ENCODE results near the gene KCNJ6.
A peak's percentile ranks its signal among the peaks of the same experiment; 100 is the strongest.

KCNJ6 gene

DNA sequence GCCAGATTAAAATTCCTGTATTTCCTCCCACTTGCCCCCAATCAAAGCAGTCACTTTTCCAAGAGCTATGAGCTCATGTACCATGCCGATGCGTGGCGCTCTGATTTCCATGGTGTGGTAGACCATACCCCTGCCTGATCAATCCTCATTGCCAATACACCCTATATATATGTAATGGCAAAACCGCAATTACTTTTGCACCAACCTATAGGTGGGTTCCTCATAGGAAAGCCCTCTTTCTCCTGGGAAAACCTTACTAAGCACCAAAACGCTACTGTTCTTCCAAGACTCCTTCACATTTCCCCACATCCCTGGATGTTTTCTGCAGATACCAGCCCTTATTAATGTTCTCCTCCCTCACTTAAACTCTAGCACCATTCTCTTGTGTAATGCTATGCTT lies 11.0 kb downstream of the KCNJ6 start:
- DNase-seq (no peak), ATAC-seq (no peak)

DNA sequence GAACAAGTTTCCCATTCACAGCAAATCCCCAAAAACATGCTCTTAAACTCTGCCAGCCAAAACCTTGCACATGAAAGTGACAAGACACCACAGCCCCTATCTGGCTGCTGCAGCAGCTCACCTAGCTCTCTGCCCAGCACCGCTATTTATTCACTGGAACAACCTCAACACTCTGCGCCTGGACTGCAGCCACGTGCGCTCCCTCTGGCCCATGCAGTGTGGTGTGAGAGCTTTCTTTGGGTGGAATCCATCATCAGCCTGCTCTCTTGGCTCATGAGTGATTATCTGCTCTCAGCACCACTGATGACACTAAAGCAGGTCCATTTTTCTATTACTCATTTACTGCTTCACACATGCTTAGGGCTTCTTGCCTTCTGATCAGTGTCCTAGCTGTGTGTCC lies 11.4 kb downstream of the KCNJ6 start:
- no peak for DNase-seq
- ATAC-seq = no peak

DNA sequence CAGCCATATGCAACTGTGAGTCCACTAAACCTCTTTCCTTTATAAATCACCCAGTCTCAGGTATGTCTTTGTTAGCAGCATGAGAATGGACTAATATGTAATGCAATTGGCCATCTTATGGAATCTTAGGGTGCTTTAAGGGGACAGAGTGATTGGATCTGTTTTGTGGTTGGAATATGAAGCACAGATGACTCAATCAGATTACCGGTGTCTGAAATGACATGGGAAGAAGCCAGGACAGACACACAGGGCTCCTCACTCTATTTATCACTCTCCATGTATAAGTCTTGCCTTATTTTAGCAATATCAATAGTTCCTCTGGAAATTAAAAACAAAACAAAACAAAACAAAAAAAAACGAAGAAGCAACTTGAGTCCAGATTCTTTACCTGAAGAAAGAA lies 12.9 kb downstream of the KCNJ6 start:
- ATAC-seq (no peak), DNase-seq (no peak)

DNA sequence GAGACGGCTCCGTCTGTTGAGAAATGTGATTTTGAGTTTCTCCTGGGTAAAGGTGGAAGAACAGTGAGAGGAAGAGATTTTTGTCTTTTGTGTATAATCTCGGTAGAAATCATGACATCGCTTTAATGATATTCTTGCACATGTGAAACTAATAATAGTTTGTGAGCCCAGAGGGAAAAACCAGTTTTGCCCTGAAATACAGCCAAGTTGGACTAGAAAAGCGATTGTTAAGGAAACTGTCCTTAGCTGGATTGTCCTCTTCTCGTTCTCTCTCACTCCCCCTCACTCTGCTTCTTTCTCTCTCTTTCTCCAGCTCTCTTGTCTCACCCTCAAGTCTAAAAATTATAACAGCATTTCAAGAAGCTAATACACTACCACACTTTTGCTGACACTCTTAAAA lies 17.1 kb downstream of the KCNJ6 start:
- no peak for ATAC-seq
- DNase-seq = no peak

DNA sequence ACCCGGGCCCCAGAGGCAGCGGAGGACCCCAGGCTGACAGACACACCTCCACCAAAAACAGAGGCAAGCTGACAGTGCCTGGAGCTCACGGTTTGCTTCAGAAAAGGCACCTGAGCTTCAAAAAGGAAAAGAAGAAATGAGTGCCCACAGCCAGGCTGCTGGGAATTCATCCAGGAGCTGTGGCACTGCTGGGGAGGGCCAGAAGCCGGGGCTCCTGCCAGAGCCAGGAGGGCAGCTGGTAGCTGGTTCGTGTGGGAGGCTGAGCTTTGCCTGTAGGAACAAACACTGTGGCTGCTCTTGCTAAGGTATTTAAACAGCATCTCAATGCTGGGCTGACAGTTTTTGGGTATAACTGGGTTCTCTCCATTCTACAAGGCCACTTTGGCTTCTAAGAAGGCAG lies 19.5 kb downstream of the KCNJ6 start:
- DNase-seq = no peak

DNA sequence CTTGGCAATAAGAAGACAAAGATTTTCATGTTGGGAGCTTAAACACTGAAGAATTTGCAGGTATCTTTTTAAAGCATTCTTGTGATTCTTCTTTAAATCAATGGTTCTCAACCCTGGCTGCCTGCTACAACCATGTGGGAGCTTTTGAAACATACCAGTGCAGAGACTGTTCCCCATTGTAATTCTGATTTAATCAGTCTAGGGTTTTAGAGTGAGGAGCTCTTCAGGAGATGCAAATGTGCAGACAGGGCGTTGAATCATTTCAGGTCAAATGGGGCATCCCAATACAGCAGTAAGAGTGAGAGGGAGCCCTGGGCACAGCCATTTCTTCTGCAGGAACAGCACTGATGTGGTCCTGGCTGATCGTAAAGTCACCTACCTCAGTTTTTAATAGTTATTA lies 24.3 kb downstream of the KCNJ6 start:
- DNase-seq (no peak), ATAC-seq (no peak)

More for the DNA sequence above, 19.5 kb downstream of the KCNJ6 start:
- no peak for ATAC-seq

DNA sequence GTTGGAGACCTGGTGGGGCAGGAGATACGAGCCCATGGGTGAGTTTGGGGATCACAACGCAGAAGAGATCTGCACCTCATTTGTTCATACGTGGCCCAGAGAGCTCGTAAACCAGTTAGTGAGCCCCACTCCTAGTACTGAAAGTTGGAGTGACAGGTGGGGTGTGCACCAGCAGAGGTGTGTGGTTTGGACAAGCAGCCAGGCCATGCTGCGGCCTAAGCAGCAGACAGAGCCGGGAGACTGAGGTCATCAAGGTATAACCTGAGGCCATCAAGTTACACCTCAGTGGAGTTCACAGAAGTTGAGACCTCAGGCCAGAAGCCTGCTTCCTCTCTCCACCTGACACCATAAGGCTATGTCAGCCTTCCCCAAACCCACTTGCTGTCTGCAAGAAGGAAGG lies 27.6 kb downstream of the KCNJ6 start:
- no peak for DNase-seq
- no peak for ATAC-seq

DNA sequence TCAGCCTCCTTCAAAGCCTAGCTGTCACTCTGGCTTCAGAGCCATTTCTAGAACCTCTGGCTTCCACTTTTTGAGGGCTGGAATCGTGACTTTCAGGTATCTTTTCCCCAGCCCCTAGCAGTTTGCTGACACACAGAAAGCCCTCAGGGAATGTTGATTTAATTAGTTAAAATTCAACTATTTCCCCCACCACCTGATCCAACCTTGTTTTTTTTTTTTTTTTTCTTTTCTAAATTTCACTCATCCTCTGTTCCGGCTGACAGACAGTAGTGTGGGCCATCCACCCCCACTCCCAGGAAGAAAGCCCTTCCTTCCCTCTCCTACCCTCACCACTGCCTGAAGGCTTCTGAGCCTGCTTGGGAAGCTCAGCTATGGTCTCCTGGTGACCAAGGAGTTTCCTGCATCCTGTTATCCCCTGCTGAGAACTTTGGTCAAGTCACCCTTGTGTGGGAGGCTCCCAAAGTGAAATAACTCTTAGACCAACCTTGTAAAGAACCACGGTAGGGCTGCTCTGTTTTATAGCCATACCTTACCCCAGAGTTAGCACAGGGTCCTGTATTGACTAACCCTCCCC lies 29.4 kb downstream of the KCNJ6 start:
- no peak for ATAC-seq

DNA sequence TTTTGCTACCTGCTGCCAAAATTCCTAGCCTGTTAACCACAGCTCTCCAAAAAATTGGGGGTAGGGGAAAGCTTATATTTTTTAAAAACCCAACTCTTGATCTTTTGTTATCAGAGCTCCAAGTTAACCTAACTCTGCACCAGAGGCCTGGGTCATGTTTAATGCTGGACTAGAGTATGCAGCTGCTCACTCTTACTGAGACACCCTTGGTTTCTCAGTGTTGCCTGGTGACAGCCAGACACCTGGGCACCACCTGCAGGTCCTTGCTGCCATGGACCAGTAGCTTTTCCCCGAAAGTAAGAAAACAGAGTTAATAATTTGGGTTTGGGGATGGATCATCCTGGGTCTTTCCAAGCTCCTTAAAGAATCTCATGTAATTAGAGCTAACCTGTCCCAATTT lies 30.1 kb downstream of the KCNJ6 start:
- no peak for DNase-seq
- no peak for ATAC-seq

More for the DNA sequence above, 29.4 kb downstream of the KCNJ6 start:
- no peak for DNase-seq

DNA sequence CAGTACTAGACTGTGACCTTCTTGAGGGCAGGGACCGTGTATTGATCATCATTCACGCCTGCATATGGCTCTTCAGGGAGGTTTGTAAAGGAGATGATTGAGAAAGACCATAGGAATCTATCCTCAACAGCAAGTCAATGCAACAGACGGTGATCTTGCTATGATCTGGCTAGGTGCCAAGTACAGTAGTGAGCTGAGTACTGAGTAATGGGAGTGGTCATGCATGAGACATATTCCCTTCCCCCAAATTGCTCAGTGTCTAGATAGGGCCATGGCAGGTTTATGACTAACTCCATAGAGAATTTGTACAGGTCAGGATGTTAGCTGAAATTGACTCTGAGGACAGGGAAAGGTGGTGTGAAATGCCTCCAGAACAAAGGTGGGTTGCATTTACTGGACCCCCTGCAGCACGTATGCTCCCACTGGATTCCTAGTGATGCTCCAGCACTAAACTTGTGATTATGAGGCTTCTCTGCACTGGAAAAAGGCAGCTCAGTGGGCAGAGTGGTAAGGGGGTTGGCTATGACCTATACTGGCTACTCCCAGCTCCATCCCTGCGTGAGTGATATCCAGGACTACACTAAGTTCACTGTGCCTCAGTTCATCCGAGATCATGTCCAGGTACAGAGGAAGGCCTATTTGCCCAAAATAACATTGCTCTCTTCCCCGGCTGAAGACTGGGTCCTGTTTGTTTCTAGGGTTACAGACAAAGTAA lies 37.2 kb downstream of the KCNJ6 start:
- ATAC-seq = no peak
- DNase-seq = no peak

DNA sequence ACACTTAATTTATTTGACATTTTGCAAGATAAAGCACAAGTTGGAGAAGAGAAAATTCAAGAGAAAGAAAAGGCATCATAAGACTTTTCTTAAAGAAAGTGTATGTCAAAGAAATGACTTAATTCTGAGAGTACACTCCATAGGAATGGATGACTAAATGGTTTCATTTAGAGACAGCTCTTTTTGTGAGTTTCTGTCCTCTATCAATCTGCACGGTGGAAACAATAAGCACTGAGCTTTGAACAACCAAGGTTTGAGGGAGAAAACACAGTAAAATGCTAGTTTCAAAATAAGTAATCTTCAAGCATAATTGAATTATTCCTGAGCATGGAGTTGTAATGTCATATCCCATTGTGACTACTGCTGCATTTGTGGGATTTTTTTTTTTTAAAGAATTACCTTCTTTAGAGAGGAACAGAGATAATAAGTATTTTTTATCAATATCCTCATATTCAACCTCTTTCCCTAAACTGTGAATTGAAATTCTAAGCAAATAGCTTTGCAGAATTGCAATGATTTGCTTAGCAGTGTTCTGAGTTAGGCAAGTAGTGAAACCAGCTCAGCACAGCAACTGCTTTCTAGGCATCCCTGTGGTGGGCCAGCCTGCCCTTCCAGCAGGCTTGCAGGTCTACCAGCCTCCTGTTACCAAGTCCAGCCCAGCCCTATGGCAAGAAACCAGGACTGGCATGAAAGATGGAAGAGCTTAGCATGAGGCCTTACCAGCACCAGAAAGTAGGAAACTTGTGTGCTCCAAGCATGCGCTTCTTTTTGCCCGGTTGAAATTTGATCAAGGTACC lies 38.2 kb downstream of the KCNJ6 start:
- DNase-seq (no peak), ATAC-seq (peak; percentile 71)

DNA sequence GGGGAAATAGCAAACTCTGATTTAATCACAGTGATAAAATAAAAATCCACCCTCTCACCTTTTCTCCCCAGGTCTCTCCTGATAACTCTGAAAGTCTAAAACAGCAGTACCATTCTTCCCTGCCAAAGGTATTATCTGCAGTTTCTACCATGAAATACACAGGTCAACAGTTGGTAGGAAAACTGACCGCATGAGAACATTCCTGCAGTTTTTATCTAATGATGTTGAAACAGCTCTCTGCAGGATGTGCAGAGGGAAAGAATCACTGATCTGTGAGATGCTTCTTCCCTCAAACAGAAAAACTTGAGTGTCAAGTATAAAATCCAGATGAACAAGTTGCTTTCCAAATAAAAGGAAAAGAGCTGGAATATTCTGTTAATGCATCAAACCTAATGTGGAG lies 39.1 kb downstream of the KCNJ6 start:
- ATAC-seq (no peak), DNase-seq (no peak)

DNA sequence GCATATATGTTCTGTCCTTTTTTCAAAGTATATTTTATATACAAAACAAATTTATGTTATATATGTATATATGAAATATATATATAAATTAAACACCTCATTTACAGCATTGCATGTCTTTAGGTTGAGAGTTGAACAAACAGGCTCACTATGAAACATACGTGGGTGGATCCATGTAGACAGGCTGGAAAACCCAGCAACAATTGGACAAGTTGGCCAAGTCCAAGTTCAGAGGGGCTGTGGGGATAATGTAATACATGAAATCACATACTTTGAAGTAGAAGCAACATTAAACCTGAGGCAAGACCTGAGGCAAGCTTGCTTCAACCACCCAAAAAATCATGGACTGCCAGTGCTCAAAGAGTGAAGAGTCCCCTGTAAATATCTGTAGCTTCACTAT lies 39.7 kb downstream of the KCNJ6 start:
- no peak for ATAC-seq
- no peak for DNase-seq

DNA sequence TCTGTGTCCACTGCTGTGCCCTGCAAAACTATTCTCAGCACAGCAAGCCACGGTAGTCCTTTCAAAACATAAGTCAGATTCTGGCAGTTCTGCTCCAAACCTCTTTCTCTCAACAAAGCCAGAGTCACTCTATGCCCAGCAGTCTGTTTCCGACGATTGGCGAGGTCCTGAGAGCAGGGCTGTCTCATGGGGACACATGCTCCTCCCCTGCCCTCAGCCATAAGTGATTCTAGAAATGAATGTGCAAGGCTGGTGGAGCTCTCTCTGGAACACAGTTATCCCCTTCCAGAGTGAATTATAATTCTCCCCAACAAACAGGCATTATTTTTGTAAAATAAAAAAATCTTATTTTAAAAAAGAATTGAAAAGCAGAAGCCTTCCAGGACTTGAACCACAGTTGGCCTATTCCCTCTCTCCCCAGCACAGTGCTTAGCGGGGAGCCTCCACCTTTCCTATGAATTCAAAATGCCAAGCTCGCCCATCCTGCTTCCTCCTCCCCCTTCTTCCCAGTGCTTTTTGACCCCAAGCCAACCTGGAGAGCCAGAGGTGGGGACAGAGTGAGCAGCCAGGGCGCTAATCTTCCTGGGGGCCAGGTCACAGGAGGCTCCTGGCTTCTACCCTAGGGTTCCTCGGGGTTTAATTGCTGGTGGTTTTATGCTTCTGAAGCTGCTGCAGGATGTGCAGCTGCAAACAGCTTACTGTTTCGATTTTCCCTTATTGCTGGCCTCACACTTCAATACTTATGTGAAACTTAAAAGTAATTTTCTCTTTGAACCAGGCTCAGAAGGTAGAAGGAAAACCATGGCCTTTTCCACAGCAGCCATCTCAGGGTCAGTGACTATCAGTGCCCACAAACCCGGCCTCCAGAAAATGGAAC lies 41.1 kb downstream of the KCNJ6 start:
- no peak for ATAC-seq
- no peak for DNase-seq

DNA sequence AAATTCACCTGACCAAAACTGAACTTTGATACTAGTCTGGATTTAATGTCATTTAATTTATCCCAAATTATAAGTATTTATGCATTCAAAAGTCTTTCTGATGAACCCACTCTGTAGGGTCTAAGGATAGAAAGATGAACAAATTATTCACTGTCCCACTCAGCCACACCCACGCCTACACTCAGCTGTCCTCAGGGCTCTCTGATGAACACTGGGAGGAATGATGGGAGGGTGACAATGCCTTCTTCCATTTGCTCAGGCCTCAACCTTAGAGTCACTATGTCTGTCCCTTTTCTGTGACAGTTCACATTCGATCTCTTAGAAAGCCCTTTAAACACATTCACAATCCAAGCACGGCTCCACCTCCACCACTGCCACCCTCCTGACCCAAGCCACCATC lies 41.8 kb downstream of the KCNJ6 start:
- ATAC-seq = no peak
- DNase-seq = no peak

DNA sequence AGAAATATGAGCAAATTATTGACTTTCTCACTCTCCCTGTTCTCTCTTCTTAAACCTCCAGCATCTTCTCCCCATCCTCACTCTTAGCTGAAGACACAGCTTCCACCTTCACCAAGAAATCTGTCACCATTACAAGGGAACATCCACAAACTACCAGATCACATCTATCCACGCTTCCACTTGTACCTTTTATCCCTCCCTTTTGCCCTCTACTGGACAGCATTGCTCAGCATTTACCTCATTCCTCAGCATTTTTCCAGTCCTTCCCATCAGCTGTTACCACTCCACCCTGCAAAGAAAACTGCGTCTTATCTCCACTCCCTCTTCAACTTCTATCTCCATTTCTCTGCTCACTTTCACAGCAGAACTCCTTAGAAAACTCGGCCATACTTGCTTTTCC lies 42.6 kb downstream of the KCNJ6 start:
- DNase-seq (no peak), ATAC-seq (no peak)

DNA sequence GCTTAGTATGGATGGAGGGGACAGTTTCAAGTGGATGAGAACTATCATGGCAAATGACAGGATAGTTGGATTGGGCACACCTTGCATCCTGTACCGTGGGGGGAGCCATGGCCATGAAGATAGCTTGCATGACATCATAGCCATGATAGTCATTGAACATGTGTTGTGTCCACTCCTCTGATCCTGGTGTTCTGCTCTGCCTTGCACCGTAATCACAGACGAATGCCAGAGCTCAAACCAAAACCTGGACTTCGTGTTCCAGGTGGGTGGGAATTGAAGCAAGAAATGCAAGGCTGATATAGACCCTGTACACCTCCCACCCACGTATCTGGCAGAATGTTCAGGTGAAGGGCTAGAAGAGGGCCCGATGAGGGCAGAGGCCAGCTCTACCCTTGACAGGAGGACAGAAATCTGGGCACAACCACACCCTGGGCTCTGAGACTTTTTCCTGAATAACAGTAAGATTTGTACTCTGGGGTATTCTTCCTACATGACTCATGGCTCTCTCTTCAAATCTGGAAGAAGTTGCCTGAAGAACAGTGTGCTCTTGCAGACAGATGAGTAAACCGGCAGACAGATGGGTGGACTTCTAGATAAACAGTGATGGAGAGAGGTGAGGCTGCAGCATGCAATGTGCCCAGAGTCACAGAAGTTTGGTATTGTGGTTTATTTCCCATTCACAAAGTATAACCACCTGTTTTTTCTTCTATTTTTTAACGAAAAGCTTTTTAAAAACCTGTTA lies 45.0 kb downstream of the KCNJ6 start:
- no peak for DNase-seq
- no peak for ATAC-seq

DNA sequence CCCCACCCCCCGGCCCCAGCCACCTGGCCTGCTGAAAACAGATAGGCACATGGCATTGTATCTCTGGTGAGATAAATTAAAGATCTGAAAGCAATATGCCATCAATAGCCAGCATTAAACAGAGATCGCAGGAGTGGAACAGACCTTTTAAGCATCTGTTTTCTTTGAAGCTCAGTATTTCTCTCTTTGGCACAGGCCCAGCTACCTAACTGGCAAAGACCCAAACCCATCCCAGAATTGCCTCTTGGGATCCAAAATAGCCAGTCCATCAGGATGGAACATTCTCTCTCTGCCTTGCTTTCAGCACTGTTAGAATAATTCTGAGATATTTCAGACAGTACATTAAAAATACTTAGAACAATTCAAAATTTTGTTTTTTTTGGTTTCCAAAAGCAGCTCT lies 46.0 kb downstream of the KCNJ6 start:
- no peak for DNase-seq
- no peak for ATAC-seq

DNA sequence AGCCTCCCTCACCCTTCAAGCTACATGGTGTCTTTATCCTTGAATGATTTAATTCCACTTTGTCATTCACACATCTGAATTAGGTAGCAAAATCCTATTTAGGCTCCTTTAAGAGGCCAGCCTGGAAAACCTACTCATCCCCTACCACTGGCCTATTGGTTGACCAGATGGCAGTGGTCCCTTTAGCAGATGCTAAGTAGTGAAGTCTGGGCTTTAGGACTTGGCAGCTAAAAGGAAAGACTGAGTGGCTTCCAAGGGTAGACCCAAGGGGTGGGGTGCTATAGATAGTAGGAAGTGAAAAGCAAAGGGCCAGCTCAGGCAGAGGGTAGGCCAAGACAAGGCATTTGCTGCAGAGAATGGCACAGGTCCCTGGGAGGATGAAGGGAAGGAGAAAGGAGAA lies 46.6 kb downstream of the KCNJ6 start:
- ATAC-seq = no peak
- DNase-seq = no peak

DNA sequence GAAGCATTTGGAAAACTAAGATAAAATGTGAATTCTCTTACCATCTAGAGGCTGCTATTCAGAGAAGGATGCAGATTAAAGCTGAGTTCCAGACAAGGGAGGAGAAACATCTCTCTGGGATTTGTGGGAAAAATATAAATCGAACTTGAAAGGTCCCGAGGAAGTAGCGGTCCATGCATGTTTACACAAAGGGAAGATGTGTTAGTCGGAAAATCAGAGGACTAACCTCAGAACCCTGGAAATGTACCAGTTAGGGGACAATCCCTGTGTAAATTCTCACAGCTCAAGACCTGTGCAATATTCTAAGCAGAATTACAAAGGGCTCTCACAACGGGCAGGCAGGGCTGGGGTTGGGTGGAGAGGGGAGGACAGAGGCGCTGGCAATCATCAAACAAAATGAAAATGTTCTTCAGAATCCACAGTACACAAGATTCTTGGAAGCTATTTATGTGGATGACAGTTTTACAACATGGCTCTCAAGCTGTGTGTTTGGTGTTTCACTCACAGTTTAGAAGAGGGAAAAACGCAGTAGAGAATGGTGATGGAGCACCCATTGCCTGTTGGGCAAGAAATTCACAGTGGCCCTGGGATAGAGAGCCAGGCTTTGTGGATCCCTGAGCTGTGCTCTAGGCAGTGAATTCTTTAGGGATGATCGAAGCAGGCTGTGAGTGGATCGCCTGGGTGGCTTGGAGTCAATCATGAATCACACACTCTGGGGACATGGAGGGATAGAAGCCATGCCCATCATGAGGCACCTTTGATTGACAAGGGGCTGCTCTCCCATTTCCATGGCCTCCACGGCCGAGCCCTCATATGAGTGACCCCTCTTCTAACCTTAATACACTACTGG lies 47.6 kb downstream of the KCNJ6 start:
- ATAC-seq = no peak
- DNase-seq = no peak

DNA sequence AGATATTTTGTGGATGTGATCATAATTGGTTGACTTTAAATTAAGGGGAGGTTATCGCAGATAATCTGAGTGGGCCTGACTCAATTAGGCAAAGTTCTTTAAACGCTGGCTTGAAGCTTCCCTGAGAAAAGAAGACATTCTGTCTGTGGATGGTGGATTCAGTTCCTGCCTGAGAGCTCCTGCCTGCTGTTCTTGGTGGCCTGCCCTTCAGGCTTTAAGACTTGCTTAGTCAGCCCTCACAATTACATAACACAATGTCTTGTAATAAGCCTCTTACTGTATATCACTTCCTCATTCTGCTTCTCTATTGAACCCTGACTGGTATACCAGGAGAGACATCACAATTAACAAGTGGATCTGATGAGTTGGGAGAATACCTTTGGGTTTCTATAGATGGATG lies 50.2 kb downstream of the KCNJ6 start:
- DNase-seq = no peak
- no peak for ATAC-seq

Measured in stimulated activated naive CD8-positive, alpha-beta T cell treated with anti-CD3 and anti-CD28 coated beads, Interleukin-15, Interleukin-2, amounts not matched to agents 100 U/mL and 50 U/mL, for 24 hours (primary cell).